ENCODE data around the gene PCNX3.
A peak's percentile ranks its signal among the peaks of the same experiment; 100 is the strongest.

The PCNX3 gene

DNA sequence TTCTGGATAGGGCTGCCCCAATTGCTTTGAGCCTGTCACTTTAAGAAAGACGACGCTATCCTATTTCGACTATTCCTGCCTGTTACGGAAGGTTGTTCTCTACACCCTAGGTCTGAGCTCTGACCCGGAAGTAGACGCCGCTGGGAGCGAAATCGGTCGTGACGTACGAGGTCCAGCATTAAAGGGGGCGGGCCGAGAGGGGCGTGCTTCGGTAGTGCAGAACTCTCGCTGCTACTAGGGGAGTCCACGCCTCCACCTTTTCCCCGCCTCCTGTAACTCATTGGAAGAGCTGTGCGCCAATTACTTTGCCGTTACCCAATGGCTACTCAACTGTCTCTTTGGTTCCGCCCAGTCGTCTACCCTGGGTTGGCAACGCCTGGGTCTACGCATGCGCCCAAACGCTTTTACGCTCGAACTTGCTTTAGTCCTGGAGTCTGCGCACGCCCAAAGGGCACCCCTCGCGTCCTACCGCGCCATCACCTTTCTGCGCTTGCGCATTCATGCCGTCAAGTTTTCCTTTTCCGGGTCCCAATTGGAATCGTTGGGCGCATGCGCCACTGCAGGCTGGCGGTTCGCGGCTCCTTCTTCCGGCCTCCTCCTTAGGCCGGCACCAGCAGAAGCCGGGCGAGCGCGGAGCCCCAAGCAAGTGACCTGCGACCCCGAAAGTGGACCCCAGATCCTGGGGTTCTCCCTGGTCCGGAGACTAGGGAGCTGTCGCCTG, at the start of gene PCNX3:
Gene PCNX3 (plus strand): TSS at position 548 of the 721 bp plus-strand sequence. CDS start 536 bp downstream, outside the sequence.
- peak; percentile 100 for DNase-seq (ENCODE audit: low spot score)

DNA sequence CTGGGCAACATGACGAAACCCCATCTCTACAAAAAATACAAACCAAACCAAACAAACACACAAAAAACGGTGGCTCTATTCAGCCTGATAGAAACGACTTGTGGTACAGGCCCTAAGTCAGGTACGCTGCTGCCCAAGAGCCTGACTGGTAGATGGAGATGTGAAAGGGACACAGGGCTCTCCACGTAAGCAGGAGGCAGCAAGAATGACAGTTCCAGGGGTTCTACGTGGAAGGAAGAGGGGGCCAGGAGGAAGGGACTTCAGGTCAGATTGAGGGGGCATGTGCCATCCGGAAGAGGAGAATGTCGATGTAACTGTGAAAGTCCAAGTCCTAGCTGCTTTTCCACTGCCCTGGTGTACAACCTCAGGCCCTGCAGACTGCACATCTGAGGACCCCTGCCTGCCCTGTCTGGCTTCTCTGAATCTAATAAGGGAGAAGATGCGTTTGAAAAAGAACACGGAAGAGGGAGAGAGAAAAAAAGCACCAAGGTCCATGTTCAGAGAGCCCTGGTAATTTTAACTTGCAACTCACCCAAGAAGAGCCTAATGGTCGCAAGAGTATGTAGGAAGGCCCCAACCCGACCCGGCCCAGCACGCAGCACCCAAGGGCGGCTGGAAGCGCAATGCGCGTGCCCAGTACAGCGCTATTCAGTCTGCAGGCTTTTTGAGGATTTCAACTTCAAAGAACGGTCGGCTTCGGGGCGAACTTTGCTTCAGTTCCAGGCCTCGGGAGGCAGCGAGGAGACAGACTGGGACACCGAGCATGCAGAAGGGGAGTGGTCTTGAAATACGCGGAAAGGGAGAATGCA, 46.2 kb upstream of the PCNX3 start:
- no peak for DNase-seq (ENCODE audit: low spot score)

DNA sequence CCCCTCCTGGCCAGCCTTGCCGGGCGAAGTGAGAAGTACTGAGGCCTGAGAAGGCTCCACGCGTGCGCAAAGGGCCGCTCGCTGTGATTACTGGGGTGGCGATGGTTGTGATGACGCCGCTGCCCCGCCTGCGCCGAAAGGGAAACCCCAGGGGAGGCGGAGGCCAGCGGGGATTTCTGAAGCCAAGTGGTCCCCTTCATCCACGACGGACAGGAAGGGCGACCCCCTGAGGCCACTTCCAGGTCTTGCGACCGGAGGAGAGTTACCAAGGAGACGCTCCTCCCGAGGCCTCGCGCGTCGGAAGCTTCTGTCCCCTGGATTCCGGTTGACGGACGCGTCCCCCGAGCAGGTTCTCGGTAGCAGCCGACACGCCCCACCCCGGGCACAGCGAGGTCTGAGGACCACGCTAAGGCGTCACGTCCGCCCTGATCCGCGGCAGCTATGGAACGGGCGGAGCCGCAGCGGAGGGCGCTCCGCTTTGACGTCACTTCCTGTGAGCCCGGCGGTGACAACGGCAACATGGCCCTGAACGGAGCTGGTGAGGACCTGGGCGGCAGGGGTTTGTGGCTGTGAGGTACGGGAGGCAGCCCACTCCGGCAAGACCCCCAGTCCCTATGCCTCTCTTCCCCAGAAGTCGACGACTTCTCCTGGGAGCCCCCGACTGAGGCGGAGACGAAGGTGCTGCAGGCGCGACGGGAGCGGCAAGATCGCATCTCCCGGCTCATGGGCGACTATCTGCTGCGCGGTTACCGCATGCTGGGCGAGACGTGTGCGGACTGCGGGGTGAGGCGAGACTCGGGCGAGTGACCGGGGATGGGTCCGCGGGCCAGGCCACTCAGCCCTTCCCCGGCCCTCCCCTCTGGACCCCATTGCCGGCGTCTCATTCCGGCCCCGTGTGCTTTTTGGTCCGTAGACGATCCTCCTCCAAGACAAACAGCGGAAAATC, 45.3 kb upstream of the PCNX3 start, which contains the start of gene ZNRD2:
Gene ZNRD2 (plus strand): TSS at position 505 of the 946 bp plus-strand sequence. CDS start 15 bp downstream, at position 520.
- peak; percentile 97 for DNase-seq (ENCODE audit: low spot score)

DNA sequence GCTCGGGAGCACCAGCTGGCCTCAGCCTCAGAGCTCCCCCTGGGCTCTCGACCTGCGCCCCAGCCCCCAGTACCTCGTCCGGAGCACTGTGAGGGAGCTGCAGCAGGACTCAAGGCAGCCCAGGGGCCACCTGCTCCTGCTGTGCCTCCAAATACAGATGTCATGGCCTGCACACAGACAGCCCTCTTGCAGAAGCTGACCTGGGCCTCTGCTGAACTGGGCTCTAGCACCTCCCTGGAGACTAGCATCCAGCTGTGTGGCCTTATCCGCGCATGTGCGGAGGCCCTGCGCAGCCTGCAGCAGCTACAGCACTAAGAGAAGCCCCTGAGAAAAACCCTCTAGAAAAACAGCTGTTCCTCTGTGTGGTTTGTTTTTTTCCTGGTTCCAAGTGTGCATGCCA, 44.2 kb upstream of the PCNX3 start:
- DNase-seq (ENCODE audit: low spot score): no peak

DNA sequence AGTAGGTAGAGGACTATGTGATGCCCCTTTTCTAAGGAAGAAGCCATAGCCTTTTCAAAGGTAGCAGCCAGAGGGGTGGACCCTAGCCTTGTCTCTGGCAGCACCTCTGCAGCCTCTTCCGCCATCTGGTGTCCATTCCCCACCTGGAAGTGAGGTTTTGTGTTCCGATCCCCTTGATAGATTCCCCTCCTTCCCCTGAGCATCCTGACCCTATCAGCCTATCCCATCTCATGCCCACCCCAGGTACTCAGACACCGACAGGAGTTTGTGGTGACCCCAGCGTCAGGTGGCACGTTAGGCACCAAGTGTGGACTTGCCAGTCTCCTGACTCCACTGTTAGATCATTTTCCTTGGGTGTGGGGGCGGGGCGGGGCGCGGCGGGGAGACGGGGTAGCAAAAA, 43.6 kb upstream of the PCNX3 start:
- peak; percentile 77 for DNase-seq (ENCODE audit: low spot score)

DNA sequence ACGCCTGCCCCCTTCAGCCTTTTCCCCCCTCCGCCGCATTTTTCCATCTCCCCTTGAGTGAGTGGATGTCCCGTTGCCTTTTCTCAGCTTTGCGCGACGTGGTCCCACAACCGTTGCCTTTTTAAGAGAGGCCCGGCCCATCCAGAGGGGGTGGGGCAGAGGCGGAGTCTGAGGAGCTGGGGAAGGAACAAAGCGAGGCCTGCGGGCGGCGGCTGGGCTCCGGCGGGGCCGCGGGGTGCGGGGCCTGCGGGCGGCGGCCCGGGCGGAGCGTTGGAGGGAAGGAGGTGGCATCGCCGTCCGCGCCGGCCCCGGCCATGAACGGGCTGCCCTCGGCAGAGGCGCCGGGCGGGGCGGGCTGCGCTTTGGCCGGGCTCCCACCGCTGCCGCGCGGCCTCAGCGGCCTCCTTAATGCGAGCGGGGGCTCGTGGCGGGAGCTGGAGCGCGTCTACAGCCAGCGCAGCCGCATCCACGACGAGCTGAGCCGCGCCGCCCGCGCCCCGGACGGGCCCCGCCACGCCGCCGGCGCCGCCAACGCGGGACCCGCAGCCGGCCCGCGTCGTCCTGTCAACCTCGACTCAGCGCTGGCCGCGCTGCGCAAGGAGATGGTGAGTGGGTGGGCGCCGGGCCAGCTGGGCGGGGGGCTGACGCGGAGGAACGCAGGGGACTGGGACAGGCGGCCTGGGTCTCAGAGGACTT, 43.1 kb upstream of the PCNX3 start, which contains the start of gene FAM89B:
Gene FAM89B (plus strand): TSS at position 183 of the 696 bp plus-strand sequence. CDS start 132 bp downstream, at position 315.
- DNase-seq (ENCODE audit: low spot score): peak; percentile 86

DNA sequence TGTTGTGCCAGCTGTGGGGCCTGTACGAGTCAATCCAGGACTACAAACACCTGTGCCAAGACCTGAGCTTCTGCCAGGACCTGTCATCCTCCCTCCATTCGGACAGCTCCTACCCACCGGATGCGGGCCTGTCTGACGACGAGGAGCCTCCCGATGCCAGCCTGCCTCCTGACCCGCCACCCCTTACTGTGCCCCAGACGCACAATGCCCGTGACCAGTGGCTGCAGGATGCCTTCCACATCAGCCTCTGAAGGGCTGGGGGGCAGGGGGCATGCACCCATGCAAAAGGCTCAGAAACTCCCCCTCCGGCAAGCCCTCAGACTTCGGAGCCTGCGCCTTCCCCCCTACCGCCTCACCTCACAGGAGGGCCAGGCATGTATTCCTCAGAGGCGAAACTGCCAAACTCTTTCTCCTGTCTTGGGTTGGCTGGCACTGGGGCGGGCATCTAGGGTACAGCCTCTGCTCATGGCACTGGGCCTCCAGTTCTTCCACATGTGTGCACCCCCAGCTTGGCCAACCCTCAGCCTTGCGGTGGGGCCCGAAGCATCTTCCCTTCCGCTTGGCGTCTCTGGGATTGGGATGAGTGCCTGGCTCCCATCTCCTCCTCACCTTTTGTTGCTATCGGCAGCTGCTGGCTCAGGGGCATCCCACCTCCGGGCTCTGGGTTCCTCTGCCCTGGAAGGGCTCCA, 42.0 kb upstream of the PCNX3 start:
- DNase-seq (ENCODE audit: low spot score): no peak

DNA sequence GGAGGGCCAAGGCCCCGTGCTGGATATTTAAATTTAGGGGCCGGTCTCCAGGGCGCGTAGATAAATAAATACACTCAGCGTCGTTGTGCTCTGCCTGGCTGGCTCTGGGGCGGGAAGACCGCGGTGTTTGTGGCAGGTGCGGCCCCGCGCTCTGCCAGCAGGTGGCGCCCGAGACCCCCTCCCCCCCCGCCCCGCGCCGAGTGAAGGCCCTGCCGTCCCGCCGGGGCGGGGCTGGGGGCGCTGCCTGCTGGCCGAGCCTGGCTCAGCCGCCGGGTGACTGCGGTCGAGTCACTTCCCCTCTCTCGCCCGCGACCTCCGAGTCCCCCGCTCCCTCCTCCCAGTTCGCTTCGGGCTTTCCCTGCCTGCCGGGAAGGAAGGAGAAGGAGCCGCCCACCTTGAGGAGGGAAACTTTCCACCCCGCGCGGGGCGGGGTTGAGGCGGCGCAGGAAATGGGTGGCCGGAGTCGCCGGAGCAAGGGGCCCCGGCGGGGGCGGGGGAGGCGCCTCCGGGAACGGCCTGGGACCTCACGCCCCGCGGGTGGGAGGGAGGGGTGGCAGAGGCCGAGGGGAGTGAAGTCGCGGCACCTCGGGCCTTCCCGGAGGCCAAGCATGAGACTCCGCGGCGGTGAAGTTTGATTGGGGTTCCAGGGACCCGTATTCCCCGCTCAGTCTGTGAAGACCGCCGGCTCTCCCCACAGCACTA, 41.3 kb upstream of the PCNX3 start:
- DNase-seq (ENCODE audit: low spot score): peak; percentile 90

DNA sequence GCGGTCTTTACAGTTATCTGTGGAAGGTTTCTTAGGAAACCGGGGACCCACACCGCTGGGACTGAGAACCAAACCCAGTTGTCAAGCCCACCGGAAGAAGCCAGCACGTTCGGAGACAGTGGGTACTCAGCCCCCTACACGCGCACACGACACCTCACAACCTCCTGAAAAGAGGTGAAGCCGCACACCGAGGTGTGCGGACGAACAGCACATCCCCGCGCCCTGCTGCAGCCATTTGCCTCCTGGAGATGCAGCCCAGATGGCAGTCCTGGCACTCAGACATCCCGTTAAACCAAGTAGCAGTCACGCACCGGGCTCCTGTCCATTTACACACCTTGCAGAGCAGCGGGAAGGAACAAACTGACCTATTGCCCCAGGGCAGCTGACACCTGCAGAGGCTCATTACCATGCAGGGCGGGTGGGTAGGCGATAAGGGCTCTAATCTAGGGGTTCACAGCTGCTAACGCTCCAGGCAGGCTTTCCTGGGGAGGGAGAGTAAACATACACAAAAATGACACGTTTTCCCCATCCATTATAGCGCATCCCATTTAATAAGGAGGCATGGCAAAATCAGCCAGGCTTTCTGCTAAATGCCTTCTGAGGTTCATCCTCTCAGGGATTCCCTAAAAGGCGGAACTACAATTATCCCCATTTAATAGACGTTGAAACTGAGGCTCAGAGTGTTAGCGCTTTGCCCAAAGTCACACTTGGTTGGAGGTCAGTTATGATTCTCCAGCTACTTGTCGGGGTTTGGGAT, 40.6 kb upstream of the PCNX3 start:
- DNase-seq (ENCODE audit: low spot score): peak; percentile 88

DNA sequence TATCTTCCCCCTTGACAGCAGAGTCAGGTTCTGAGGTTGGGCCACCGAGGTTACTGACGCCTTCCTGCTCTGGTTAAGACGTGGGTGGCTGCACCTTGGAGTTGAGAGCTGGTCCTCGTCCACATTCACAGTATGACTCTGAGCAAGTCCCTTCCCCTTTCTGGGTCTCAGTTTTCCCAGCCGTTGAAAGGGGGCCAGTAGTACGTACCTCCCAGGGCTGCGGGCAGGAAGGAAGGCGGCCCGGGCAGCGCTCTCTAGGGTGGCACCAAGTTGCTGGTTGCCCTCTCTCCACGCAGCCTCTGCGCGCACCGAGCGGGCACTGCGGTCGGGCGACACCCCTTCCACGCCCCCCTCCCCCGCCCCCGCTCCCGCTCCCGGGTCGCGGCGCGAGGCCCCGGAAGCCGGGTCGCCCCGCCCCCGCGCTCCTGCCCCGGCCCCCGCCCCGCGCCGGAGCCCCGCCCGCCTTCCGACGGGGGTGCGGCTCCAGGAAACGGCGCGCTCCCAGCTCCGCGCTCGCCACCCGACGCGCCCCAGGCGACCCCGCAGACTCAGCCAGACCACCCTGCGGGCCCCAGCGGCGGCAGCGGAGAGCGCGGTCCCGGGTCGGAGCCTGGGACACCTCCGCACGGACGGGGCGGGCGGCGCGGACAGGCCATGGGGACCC, 39.9 kb upstream of the PCNX3 start, which contains the start of gene EHBP1L1:
Gene EHBP1L1 (plus strand): TSS at position 486 of the 664 bp plus-strand sequence. CDS start 250 bp downstream, outside the sequence.
- peak; percentile 85 for DNase-seq (ENCODE audit: low spot score)

DNA sequence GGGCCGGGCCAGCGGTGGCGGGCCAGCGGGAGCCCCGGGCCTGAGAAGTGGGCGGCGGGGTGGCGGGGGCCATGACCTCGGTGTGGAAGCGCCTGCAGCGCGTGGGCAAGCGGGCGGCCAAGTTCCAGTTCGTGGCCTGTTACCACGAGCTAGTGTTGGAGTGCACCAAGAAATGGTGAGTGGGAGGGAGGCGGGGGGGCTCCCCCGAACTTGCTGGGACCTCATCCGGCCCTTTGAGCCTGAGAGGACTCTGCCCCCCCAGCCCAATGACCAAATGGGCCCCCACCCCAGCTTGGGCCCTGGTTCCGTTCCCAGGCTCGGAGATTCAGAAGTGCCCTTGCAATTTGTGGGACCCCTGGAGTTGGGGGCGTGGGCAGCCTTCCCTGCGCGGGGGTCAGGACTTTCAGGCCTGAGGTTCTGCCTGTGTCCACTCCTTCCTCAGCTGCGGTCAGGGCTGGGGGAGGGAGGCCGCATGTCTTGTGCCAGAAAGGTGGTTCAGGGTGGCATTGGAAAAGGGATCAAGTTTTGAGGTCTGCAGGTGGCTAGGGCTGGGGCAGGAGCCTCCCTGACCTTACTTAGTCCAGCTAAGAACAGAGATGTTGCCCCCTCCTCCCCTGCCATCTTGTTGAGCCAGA, 39.2 kb upstream of the PCNX3 start:
- no peak for DNase-seq (ENCODE audit: low spot score)

DNA sequence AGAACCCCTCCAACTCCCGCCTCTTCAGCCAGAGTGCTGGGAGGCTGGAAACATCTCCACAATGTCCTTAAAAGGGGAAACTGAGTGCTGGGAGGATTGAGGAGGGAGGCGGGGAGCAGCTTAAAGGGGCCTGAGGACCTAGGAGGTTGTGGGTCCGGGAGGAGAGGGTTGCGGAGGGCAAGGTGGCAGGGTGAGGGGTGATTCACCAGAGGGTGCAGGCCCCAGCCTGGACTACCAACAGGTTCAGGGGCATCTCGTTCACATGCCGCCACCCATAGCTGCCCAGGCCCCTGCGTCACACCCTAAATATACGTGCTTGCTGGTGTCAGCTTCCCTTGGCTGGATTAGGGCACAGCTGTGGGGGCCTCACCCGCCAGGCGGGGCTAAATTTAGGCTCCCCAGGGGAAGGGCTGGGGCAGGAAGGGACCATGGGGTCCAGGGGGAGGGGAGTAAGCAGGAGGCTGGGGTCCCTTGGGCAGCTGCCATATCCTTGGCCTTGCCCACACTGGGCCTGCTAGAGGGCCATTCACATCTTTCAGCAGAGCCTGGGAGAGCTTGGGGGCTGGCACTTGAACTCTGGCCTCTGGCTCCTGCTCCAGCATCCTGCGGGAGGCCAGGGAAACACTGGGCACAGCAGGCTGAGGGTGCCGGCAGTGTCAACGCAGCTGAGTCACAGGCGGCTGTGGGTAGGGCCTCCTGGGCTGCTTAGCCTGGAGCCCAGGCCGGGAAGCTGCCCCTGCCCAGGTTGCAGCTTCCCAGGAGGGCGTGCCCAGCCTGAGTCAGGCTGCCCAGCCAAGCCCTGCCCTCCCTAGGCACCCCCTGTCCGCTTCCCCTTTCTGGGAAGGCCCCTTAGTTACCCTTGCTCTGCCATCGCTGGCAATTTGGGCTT, 38.5 kb upstream of the PCNX3 start:
- peak; percentile 87 for DNase-seq (ENCODE audit: low spot score)

DNA sequence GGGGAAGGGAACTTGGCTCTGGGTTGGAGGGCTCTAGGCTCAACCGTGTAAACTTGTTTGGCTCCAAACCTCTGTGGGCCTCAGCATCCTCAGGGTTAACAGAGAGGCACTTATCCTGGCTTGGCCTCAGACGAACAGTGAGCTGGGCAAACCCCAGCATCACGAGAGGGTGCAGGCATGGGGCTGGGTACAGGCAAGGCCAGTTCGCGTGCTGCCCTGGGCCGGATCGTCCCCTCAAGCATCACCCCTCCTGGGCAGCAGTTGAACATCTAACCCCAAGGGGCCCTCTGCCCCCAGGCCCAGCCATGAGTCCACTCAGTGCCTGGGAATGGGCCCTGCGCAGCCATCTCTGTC, 37.8 kb upstream of the PCNX3 start:
- DNase-seq (ENCODE audit: low spot score): no peak

DNA sequence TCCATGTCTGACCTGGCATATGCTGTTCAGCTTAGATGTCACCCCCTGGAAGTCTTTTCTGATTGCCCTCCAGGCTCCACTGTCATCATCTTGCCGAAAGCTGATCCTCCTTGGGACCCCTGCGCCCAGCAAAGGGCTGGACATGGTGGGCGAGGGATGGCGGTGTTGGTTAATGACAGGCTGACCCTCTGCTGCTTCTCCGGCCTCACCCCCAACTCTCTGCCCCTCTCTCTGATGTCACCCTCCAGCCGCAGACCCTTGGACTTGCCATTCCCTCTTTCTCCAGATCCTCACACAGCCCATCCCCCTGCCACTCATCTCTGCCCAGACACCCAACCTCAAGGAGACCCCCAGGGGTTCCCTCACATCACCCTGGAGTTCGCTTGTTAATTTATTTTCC, 37.4 kb upstream of the PCNX3 start:
- DNase-seq (ENCODE audit: low spot score): no peak

DNA sequence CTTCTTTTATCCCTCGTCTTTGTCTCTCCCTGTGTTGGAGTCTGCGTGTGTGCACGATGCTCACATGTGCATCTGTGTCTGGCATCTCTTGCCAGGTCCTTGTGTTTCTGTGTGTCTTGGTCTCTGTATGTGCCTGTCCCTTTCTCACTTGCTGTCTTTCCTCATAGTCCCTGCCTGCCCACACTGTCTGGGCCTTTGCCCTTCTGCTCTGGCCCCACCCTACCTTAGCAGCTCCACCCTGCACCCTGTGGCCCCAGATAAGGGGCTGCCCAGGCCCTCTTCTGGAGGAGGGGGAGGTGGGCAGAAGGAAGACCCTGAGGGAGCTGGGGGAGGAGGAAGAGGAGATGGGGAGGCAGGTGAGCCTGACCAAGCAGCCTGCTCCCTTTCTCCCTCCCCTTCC, 36.9 kb upstream of the PCNX3 start:
- peak; percentile 83 for DNase-seq (ENCODE audit: low spot score)

DNA sequence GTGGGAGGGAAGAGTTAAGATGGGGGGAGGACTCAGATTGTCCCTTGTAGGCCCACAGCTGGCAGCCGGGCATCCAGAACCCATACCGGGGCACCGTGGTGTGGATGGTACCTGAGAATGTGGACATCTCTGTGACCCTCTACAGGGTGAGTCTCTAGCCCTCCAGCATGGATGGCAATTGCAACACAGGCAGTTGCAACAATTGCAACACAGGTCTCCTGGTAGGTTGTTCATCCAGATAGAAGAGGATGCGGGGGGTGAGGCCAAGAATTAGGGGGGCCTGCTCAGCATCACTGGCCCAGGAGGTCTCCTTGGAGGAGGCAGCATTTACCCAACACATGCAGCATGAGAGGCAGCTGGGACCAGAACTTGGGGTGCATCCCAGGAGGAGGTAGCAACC, 36.3 kb upstream of the PCNX3 start:
- no peak for DNase-seq (ENCODE audit: low spot score)

DNA sequence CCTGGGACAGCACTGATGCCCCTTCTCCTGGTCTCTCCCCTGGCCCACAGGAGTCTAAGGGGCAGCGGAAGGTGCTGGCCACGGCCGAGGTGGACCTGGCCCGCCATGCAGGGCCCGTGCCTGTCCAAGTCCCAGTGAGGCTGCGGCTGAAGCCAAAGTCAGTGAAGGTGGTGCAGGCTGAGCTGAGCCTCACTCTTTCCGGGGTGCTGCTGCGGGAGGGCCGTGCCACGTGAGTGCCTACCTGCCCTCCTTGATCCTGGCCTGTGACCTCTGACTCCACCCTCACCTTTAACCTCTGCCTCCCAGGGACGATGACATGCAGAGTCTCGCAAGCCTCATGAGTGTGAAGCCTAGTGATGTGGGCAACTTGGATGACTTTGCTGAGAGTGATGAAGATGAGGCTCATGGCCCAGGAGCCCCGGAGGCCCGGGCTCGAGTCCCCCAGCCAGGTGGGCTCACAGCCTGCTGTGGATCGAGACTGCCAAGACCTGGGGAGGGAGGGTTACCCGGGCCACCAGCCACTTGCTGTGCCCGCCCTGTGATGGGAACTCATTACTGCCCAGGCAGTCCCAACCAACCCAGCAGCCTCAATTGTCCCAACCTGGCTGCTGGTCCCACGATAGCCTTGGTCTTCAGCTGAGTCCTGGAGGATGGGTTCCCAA, 35.4 kb upstream of the PCNX3 start:
- no peak for DNase-seq (ENCODE audit: low spot score)

Data from hematopoietic multipotent progenitor cell treated with erythropoietin and hydrocortisone succinate and interleukin-3 and kit ligand, for 17 days (in vitro differentiated cells).